HG02970 (cell line): Measurements from ENCODE around the gene GRHL1.

Source experiments
- ATAC-seq: cut with Tn5 transposase; IDR thresholded peaks from one replicate; pipeline ENCODE4 v1.9.1; 2021; ENCODE audit warnings: mild to moderate bottlenecking, moderate library complexity, moderate number of reproducible peaks; ENCODE audit not compliant: unreplicated experiment, low FRiP score

Gene GRHL1

GRCh38 chr2:9971105-9971818 is 19.8 kb downstream of the GRHL1 start:
- ATAC-seq, result no peak

DNA sequence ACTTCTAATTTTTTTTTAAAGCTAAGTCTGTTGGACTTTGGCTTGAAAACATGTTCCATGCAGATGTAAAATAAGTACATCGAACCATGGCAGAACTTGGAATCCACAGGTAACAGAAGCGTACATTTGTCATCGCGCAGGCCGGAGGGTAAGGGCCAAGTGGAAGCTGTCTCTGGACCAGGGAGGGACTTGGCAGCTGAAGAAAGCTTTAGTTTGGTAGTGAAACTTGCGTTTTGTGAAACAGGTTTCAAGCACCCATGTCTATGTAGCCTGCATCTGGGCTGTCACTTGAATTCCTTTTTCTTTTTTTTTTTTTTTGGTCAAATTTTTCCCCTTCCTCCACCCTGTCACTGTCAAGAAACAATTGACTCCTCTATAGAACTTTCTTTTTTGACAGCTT is 20.4 kb downstream of the GRHL1 start:
- no peak for ATAC-seq

DNA sequence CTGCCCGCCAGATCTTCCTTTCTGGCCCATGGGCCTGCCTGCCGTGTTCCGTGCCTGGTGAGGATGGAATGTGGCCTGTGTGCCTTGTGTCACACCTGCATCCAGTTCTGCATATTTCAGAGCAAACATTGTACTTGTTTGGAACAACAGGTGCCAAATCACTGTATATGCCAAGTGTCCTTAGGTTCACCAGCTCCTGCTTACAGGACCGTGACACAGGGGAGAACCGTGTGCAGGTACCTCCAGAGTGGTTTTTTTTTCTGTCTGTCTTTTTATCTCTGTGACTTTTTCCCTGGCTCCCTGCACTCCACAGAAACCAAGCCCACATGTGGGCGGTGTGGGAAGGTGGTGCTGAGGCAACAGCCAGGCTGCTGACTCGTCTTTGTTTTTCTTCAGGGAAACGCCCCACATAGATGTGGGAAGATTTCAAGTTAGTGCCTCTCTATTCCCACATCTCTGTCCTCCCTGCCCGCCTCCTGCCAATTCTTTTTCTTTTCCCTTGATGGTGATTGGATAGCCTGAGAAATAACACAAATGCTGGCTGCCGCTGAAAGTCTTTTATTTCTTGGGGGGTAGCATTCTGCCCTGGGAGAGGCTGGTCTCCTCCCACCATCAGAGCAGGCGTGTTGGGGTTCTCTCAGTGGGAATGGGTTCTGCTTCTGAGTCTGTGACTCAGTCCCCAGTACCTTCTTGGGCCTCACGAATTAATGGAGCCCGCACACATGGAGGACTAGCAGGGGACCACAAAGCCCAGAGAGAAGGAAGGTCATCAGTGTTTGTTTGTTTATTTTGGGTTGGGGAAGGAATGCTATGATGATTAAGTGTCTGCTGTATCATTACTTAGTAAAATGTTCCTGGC is 21.4 kb downstream of the GRHL1 start:
- no peak for ATAC-seq

DNA sequence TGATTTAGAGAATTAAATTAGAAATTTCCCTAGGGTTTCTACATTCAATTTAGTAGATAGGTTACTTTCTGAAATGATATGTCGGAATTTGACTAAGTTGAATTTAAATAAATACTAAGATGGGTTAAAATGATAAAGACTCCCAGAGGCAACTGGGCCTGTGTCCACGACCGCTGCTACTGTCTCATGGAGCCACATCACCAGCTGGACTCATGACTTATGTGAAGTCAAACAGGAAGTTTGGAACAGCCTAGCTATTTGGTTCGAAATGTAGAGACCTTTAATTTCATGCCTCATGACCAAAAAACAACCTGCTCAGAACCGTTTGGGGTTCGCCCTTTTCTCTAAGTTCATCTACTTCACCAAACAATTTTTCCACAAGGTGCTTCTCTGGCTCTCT is 22.2 kb downstream of the GRHL1 start:
- no peak for ATAC-seq

GRCh38 chr2:9974343-9974742 is 22.9 kb downstream of the GRHL1 start:
- no peak for ATAC-seq

- no peak for ATAC-seq
Measured at GRCh38 chr2:9975328-9975727, 23.8 kb downstream of the GRHL1 start.

DNA sequence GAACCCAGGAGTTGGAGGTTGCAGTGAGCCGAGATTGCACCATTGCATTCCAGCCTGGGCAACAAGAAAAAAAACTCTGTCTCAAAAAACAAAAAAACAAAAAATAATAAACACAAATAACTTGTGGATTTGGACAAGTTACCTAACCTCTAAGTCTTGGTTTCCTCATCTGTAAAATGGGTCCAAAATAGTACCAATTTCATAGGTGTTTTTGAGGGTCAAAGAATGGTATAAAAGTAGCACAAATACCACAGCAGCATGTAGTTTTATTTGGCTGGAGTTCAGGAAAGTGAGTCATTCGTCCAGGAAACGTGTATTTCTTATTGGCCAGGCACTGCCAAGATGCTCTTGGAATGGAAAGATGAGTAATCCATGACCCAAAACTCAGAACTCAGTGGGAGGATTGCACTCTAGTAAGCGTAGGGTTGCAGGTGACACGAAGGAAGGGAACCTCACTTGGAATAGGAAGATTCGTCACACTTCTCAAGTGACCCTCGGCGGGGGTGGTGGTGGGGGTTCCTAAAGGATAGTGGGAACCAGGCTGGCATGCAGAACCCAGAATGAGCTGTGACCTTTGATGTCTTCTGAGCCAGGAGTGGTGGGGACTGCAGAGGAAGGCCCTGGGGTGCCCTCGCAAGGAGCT is 24.4 kb downstream of the GRHL1 start:
- ATAC-seq, result no peak

DNA sequence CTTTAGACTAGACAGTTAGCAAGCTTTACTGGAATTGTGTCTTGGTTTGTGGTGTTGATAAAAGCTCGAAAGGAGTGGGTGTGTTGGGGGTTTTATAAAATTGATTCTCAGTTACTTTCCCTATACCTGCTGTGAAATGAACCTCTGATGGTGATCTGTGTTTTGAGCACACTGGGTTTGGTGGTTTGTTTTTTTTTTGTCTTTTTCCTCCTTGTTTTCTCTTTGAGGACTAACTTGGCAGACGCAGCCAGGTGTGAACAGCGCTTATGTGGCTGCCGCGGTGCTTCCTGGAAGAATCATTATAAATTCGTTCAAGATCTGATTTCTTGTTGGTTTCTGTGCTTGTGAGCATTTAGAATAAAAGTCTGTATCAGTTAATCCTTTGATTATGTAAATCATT is 28.5 kb downstream of the GRHL1 start:
- ATAC-seq, result no peak

GRCh38 chr2:9980520-9980919 is 29.0 kb downstream of the GRHL1 start:
- ATAC-seq, result no peak

GRCh38 chr2:9981655-9982054 is 30.2 kb downstream of the GRHL1 start:
- no peak for ATAC-seq

GRCh38 chr2:9982248-9982647 is 30.8 kb downstream of the GRHL1 start:
- ATAC-seq, result no peak

- ATAC-seq, result no peak
Measured at GRCh38 chr2:9982891-9983290, 31.4 kb downstream of the GRHL1 start.

GRCh38 chr2:9983401-9984216 is 32.1 kb downstream of the GRHL1 start:
- no peak for ATAC-seq

DNA sequence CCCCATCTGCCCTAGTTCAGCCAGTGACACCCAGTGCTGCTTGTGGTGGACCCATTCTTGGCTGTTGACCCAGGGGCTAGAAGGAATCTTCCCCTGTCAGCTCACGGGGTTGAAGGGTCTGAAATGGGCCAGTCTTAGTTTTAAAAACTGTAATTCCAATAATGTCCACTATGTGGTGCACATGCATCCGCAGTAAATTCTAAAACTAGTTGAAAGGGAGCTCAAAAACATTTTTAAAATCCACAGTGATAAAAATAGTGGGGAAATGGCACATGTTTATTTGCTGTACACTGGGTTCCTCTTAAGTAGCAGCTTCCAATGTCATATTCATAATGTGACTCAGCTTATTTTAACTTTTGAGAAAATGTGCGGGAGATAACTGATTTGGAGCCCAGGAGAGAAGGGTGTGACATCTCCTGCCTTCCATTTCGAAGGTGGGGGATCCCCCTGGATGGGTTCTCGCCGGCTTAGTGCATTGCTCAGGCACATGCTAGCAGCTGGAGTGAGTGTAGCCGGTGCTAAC is 32.8 kb downstream of the GRHL1 start:
- ATAC-seq, result no peak

DNA sequence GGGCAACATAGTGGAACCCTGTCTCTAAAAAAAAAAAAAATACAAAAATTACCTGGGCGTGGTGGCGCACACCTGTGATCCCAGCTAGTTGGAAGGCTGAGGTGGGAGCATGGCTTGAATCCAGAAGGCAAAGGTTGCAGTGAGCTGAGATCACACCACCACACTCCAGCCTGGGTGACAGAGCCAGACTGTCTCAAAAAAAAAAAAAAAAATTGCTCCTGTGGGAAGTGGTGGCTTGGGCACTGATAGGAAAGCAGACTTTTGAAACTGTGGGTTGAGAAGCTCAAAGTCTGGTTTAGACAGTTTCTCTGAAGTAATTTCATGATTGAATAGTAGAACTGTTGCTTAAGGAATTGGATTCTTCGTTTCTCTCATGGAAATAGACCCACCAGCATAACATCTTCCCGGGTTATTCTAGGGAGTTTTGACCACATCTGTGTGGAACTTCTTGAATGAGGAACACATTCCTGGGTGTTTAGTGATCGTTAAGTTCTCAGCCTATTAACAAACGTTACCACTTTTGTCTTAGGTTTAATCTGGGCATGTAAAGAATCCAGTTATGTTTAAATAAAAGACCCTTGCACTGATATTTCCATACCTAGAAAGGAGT is 33.5 kb downstream of the GRHL1 start:
- no peak for ATAC-seq

- ATAC-seq, result no peak
Measured at GRCh38 chr2:9985531-9986328, 34.2 kb downstream of the GRHL1 start.

DNA sequence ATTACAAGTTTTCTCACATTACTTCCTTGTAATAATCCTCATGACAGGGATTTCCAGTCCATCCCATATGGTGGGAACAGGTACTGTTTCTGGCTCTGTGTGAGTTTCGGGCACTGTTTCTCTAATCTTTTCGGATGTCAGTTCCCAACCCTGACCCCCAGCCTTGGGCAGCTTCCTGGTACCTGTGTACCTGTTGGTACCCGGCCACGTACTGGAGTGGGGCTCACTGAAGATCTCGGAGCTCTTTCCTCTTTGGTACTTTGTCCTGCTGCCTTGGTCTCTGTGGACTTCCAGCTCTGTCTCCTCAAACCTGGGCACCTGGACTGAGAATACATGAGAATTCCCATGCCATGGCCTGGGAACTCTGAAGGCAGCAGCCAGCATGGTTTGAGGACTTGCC is 36.8 kb downstream of the GRHL1 start:
- no peak for ATAC-seq

DNA sequence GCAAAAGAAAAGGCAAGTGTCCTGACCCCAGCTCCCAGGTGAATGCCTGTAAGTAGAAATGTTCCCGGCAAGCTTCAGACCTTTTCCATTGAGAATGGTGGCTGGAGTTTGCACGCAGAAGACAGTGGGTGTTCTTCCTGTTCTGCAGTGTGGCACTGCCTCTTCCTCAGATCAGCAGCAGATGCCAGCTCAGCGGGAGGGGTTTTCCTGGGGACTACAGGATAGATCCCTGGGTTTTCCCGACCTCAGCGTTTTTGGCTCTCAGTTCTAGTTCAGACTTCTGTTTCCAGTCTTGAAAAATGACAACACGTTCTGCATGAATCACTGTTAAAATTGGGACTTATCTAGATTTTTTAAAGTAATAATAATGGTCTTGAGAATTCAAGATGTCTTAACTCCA is 39.2 kb downstream of the GRHL1 start:
- no peak for ATAC-seq

- ATAC-seq, result no peak
Measured at GRCh38 chr2:9991221-9991620, 39.7 kb downstream of the GRHL1 start.
